SW 1271 (cell line): ENCODE measurements around the gene SEC14L1.

Experiments used
- DNase-seq, 2 experiments: peaks; one replicate each; lab custom pipeline; 2025; lab: John Stamatoyannopoulos, UW

The SEC14L1 gene

DNA sequence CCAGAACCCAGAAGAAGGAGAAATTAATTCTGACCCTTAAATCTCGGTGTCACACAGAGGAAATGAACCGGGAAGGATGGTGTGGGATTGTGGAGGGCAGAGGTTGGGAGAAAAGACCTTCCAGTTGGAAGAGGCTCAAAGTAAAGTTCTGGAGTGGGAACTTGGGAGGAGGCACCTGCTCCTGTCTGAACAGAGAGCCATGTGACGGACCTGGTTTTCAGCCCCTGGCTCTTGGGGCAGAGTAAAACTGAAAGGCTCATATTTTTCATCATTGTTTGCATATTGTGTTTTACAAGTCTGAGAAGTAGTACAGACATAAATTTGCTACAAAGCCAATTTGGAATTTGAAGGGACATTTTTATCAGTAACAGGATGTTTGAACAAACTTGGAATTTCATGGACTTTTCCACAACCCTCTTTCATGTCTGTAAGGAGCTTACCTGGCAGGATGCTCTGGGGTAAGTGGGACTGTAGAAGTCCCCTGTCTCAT is 24.4 kb upstream of the SEC14L1 start:
- no peak for DNase-seq

DNA sequence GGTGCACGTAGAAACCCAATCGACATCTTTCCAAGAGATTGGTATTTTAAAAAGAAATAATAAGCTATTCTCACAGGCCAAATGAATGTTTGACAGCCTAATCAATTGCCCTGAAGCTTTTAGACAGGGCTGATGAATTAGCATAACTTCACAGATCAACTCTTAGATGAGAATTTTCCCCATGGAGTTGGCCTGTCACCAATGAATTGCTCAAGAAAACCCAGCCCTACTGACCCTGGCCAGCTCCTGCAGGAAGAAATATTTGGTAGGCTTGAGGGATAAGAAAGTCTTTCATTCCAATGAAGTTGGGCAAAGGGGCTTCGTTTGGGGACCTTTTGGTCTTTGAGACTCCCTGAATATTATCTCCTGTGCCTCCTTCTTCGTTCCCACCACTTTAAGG is 23.4 kb upstream of the SEC14L1 start:
- DNase-seq = no peak

DNA sequence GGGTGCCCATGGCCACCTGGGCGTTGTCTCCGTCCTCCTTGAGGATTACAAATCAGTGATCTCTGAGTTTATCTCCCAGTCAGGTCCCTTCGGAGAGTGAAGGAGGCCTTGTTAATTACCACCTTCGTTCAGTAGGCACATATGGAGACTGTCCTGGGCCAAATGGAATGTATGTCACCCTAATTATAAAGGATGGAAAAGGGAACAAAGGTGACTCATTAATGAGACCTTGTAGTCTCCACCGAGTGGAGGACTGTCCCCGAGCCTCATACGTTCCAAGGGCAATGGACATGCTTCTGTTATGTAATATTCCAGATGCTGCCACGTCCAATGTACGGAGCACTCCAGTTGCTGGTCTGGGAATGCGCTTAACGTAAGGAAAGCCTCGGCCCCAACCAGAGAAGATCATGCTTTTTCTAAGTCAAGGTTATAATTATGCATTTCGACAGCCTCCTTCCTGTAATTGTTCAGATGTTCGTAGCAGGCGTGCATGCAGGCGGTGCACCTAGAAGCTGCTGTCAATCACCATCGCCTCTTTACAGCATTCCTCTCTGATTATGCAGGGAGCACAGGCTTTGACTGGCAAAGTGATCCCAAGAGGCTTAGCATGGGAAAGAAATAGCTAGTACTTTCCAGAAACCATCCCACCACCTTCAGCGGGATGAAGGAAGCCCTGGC is 22.4 kb upstream of the SEC14L1 start:
- no peak for DNase-seq

DNA sequence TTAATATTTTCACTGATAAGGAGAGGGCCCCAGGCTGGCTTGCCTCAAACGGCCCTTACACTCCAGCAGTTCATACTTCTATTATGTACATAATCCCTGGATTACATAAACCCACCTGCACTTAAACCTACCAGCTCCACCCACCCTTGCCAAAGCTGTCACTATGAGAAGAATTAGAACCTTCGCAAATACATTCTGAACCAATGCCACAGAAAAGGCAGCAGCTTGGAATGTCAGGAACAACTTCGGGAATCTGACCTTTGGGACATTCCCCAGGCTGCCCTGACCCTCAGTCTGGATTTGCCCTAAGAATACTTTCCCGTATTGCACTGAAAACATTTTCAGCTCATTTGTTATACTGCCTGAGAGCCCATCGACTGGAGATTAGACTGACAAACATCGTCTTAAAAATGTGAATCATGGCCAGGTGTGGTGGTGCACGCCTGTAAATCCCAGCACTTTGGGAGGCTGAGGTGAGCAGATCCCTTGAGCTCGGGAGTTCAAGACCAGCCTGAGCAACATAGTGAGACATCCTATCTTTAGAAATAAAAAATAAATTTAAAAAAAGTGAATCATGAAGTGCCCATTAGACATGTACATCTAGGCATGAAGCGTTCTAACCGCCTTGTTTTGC is 21.0 kb upstream of the SEC14L1 start:
- DNase-seq = no peak

DNA sequence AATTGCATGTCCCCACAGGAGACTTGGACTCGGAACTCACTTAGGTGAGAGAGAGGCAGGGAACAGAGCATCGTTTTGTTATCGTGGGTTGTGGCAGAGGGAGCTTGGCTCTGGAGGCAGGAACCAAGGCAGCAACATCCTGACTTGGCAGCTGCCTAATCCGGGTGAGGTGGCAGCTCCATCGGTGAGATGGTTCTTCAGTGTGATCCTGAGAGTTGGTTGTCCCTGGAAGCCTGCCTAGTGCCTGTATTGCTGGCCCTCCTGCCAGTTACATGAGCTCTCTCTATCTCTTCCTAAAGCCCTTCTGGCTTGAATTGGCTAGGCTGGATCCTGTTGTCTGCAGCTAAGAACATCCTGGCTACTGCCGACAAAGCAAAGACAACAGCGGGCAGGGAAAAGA is 19.9 kb upstream of the SEC14L1 start:
- no peak for DNase-seq

DNA sequence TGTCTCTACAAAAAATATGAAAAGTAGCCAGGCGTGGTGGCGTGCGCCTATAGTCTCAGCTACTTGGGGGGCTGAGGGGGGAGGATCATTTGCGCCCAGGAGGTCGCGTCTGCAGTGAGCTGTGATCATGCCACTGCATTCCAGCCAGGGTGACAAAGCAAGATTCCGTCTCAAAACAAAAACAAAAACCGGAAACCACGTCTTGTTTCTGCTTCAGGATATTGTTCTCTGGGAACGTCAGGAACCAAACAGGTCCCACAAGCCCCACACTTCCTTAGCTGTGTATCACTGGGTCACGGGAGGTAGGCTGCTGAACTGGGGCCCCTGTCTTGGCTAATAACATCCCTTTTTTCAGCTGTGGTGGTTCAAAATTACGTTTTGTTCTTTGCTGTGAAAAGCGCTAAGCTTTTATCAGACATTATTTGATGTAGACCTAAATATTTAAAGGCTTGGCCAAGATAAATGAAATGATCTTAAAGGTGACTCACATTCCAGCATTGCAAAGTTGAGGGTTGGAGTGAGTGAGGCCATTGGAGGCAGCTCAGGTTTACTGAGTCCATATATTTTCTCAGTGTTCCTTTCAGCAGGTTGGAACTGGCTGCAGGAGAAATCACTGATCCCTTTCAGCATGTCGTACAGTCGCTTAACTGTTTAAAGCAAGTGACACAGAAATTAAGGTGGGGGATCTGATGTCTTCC is 16.4 kb upstream of the SEC14L1 start:
- DNase-seq = peak; percentile 85 to 95

DNA sequence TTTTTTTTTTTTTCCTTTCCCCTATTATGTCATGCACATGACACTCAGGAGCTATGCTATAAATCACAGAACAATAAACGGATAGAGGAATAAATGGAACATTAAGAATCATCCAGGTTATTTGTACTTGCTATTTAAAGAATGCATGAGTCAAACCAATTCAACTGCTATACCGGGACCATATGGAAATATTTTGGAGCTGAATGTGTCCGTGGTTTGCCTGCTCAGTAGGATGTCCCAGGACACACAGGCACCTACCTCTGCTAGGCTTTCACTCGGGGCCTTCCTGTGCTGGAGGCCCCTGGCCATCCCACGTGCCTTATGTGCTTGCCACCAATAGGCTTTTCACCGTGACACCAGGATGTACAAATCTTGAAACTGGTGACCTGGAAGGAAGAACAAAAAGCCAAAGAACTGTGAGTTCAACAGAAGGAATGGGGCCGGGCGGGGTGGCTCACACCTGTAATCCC is 15.3 kb upstream of the SEC14L1 start:
- peak; percentile 89 to 98 for DNase-seq

DNA sequence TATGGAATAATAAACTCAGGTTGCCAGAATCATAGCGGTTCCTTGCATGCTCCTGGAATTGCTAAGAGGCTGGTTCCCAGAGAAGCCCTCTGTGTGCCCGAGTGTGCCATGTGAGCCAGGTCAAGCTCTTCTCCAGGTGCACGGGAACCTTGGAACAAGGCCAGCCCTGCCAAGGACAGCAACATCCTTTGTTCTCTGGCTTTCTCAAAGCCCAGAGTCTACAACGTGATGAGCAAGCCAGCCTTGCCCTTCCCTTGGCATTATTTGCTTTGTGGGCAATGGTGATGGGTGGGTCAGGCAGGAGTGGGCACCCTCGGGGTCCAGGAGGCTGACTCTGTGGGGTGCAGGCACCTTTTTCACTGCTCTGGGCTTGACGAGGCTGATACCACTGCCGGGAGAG is 14.2 kb upstream of the SEC14L1 start:
- no peak for DNase-seq

DNA sequence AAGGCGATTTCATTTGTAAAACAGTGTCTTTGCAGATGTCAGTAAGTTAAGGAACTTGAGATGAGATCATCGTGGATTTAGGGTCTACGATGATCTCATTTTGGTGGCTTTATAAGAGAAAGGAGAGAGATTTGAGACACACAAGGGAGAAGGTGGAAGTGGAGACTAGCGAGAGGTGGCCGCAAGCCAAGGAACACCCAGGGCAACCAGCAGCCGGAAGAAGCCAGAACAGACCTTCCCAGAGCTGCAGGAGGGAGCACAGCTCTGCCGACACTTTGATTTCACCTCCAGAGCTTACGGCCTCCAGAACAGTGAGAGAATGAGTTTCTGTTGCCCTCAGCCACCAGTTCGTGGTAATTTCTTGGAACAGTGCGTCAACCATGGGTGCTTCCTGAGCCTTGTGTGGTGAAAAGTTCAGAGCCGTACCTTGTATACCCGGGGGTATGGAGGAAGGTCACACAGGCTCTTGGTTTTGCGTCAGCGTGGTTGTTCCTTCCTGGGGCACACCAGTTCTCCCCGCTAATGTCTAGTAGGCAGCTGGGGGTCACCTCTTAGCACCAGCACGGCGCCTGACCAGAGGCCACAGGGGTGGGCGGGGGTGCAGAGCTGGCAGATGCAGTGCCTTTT is 12.9 kb upstream of the SEC14L1 start:
- no peak for DNase-seq

DNA sequence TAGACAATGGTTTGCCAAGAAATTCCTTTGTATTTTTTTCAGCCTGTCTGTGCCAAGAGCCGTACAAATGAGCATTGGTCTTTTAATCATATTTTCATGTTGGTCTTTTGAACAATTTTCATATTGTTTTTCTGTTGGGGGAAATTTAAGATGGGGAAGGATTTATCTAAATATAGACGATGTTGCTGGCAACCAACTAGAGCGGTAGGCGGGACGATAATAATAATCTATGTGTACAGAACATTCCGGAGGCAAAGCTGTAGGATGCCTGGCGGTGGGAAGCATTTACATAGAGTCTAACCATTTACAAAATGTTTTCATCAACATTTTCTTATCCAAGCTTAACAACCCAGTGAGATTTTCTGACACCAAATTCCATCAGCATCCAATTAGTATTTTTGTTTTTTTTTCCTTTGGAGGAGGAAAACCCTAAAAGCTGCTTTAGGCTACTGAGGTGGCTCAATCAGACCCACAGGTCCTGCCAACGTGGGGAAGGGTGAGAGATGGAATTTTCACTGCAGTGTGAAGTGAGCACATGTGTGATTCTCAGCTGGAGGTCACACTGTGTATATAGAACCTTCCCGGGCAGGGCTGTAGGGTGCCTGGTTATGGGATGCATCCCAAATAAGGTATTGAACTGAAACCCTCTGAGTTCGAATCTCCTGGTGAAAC is 11.7 kb upstream of the SEC14L1 start:
- no peak for DNase-seq

DNA sequence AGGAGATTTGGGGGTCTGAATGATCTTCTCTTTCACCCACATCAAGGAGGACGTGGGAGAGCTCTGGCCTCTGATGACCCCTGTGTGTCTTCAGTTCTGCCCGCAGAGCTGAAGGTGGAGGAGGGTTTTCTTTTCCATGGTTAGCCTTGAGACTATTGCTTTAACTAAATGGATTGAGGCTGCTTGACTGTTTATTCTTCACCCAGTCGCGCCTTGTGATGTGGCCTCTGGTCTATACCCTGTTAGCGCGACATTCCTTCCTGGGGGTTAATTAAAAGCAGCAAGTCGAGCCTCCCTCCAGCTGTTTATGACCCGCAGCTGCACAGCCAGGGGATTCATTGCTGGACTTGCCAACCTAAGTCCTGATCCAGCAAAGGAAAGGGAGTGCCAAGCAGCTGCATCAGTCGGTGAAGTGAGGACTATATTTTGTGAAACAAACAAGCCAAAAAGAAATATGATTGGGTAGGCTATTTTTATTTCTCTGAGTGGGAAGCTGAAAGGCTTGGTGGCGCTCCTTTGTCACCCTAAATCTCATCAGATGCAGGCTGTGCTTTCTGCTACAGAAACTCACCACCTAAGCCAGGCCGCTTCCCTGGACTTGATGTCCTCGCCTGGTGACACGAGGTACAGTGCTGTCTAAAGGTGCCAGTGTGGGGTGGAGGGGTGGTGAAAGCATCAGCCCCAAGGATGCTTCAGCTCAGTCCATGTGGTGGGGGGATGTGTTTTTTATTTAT is 11.0 kb upstream of the SEC14L1 start:
- DNase-seq = no peak

DNA sequence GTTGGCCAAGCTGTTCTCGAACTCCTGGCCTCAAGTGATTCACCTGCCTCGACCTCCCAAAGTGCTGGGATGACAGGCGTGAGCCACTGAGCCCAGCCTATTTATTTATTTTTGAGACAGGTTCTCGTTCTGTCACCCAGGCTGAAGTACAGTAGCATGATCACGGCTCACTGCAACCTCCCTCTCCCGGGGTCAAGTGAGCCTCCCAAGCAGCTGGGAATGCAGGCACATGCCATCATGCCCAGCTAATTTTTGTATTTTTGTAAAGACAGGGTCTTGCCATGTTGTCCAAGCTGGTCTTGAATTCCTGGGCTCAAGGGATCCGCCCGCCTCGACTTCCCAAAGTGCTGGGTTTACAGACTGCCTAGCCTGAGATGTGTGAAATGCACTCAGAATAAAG is 10.2 kb upstream of the SEC14L1 start:
- DNase-seq = no peak

DNA sequence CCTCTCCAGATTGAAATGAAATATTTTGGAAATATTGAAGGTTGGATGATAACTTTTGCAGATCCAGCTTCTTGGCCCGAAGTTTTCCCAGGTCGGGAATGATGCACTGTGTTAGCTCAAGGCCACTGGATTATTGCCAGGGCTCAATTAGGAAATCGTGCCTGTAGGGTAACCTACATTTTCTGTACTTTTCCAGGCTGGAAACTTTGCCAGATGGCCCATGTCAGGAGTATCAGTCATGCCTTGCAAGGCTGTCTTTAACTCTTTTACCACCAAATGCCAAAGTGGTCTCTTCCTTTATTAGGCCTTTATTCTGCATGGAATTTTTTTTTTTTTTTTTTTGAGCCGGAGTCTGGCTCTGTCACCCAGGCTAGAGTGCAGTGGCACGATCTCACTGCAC is 8.9 kb upstream of the SEC14L1 start:
- peak in 1 of 2 experiments; percentile 48 for DNase-seq

DNA sequence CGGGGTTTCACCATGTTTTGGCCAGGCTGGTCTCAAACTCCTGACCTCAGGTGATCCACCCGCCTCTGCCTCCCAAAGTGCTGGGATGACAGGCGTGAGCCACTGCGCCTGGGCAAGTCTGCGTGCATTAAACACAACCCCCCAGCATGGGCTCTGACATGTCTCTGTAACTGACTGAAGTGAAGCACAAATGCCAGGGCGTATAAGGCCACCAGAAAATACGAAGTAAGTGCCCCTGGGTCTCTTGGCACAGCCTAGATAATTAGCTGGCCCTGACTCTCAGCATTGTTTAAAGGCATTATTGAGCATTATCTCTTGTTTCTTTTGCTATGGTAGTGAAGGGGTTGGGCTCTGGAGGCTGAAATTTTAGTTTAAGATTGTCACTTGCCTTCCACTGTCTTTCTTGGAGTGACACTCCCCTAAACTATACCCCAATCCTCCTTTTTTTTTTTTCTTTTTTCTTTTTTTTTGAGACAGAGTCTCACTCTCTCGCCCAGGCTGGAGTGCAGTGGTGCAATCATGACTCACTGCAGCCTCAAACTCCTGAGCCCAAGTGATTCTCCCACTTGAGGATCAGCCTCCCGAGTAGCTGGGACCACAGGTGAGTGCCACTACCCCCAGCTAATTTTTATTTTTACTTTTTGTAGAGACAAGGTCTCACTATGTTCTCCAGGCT is 8.2 kb upstream of the SEC14L1 start:
- DNase-seq = no peak

DNA sequence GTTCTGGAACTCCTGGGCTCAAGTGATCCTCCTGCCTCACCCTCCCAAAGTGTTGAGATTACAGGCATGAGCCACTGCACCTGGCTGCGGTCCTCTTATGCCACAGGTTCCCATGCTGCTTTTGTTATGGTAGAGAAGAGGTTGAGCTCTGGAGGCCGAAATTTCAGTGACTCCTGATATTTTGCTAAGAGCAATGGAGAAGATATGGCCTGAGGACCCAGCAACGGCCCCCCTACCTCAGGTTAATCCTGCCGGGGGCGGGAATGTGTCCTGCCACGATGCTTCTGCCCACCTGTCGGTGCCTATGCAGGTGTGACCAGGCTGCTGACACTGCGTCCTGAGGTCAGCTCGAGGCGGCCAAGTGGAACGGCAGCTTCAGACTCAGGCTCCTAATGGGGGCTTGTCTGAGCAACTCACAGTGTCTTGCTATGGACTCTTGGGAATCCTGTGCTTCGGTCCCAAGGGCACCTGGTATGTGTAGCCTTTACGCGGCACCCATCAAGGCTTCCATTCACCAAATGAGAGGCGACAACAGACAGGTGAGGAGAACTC is 7.6 kb upstream of the SEC14L1 start:
- no peak for DNase-seq

DNA sequence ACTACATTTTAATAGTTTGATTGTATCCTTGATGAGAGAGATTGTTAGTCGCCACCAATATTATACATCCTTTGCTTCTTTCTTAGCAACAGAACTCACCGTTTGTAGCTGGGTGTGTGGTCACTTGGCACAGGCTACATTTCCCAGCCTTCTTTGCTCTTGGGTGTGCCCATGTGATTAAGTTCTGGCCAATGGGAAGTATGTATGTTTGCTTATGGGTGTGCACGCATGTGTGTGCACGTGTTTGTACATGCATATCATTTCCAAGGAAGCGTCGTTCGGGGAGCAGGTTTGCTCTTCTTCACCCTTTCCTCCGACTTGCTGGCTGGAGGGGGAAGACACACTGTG is 4.4 kb upstream of the SEC14L1 start:
- no peak for DNase-seq

DNA sequence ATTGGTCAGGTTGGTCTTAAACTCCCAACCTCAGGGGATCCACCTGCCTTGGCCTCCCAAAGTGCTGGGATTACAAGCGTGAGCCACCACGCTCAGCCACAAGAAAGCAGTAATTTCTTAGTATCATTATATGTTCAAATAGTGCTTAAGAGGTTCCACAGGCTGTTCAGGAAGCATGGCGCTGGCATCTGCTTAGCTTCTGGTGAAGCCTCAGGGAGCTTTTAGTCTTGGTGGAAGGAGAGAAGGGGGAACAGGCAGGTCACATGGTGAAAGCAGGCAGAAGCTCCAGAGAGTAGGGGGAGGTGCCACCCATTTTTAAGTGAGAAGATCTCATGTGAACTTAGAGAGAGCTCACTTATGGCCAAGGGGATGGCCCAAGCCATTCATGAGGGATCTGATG is 3.7 kb upstream of the SEC14L1 start:
- no peak for DNase-seq

DNA sequence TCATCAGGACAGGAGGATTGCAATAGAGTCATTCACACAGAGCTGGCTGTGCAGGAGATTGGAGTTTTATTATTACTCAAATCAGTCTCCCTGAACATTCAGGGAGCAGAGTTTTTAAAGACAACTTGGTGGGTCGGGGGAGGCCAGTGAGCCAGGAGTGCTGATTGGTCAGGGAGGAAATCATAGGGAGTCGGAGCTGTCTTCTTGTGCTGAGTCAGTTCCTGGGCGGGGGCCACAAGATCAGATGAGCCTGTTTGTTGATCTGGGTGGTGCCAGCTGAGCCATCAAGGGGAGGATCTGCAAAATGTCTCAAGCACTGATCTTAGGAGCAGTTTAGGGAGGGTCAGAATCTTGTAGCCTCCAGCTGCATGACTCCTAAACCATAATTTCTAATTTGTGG is 2.9 kb upstream of the SEC14L1 start:
- peak; percentile 60 to 80 for DNase-seq

DNA sequence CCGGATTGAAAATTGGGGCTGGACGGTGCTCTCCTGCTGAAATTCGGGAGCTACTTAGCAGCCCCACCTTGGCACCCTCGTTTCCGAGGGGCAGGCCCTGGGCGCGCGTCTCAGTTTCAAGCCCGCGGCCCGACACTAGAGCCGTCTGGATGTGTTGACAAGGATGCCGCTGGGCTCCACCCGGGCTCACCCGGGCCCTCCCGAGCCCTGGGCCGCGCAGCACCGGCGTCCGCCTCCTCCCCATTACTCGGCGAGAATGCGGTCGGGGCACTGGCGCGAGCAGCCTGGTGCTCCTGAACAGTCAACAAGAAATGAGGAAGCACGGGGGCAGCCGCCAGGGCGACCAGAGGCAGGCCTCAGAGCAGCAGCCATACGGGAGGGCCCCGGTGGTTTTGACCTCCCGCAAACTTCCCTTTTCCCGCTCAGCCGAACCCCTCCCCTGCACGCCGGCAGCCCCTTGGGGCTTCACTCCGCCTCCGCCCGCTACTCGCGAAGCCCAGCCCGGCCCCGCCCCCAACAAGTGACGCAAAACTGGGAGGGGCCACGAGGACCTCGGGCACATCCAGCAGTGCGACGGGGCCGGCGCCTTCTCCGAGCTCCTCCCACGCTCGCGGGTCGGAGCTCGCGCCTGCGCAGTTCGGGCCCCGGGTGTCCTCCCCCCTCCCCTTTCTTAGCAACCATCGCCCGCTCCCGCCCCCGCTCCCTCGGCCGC is 447 bp upstream of the SEC14L1 start:
- DNase-seq = peak; percentile 83 to 92
